Activated CD8-positive, alpha-beta memory T cell treated with anti-CD3 and anti-CD28 coated beads, Interleukin-2, amount 50 U/mL, for 24 hours (primary cell): ENCODE data around the gene AHCYL2.
"Not testable (repeated sequence)": the region's sequence is repeated elsewhere in the genome, so short reads cannot be mapped to it uniquely, and the experiment has no call there.

Source experiments
- DNase-seq: peaks from one replicate; pipeline ENCODE4 v3.0.0-alpha.2; 2020; ENCODE audit errors: extremely low read depth

Gene AHCYL2

GRCh38 chr7:129244220-129244619, 19.4 kb downstream of the AHCYL2 start:
- DNase-seq: no peak

- DNase-seq: no peak
Observed at GRCh38 chr7:129245533-129245932, 20.7 kb downstream of the AHCYL2 start.

GRCh38 chr7:129247087-129247486, 22.3 kb downstream of the AHCYL2 start:
- no peak for DNase-seq

GRCh38 chr7:129252128-129252527, 27.3 kb downstream of the AHCYL2 start:
- DNase-seq: no peak

- not testable (repeated sequence) for DNase-seq
Observed at GRCh38 chr7:129252603-129253002, 27.8 kb downstream of the AHCYL2 start.

GRCh38 chr7:129255800-129256199, 31.0 kb downstream of the AHCYL2 start:
- DNase-seq: no peak

- DNase-seq: no peak
Observed at GRCh38 chr7:129256221-129256620, 31.4 kb downstream of the AHCYL2 start.

GRCh38 chr7:129257168-129257567, 32.3 kb downstream of the AHCYL2 start:
- DNase-seq: no peak

- no peak for DNase-seq
Observed at GRCh38 chr7:129258649-129259389, 34.0 kb downstream of the AHCYL2 start.

GRCh38 chr7:129262324-129262723, 37.5 kb downstream of the AHCYL2 start:
- DNase-seq: no peak

GRCh38 chr7:129263168-129263567, 38.3 kb downstream of the AHCYL2 start:
- DNase-seq: no peak

GRCh38 chr7:129264534-129264933, 39.7 kb downstream of the AHCYL2 start:
- DNase-seq: no peak

- no peak for DNase-seq
Observed at GRCh38 chr7:129265328-129265727, 40.5 kb downstream of the AHCYL2 start.

GRCh38 chr7:129266181-129266580, 41.4 kb downstream of the AHCYL2 start:
- DNase-seq: no peak

- no peak for DNase-seq
Observed at GRCh38 chr7:129270077-129270476, 45.2 kb downstream of the AHCYL2 start.

- DNase-seq: peak; percentile 19
Observed at GRCh38 chr7:129271500-129272355, 46.9 kb downstream of the AHCYL2 start.

- no peak for DNase-seq
Observed at GRCh38 chr7:129273936-129274335, 49.1 kb downstream of the AHCYL2 start.

- DNase-seq: no peak
Observed at GRCh38 chr7:129277629-129278028, 52.8 kb downstream of the AHCYL2 start.

GRCh38 chr7:129278688-129279087, 53.9 kb downstream of the AHCYL2 start:
- DNase-seq: no peak

GRCh38 chr7:129279757-129280156, 54.9 kb downstream of the AHCYL2 start:
- DNase-seq: no peak

GRCh38 chr7:129281163-129281562, 56.3 kb downstream of the AHCYL2 start:
- DNase-seq: no peak

- no peak for DNase-seq
Observed at GRCh38 chr7:129282865-129283264, 58.0 kb downstream of the AHCYL2 start.

- no peak for DNase-seq
Observed at GRCh38 chr7:129283936-129284335, 59.1 kb downstream of the AHCYL2 start.
